Measurements from ENCODE around the gene KIF13A. TPM values are rescaled to one million over a fixed set of nuclear protein-coding genes. Genes with fewer than 3 reads are reported as not detected.
A peak's percentile ranks its signal among the peaks of the same experiment; 100 is the strongest.

Gene KIF13A
- total RNA-seq, 1 donor from 2014 or later: 38.4 TPM

GRCh38 chr6:17938901-17939300 lies 48.5 kb downstream of the KIF13A start:
- Histone ChIP-seq H3K27me3 (ENCODE audit: insufficient read depth, low read length) (no peaks in the 10 kb centered on the region), H3K27ac (ENCODE audit: low read depth, low read length) (no peak overlapping the region), H3K4me3 (ENCODE audit: insufficient read depth, low read depth, low read length) (no peak overlapping the region), H2AFZ (ENCODE audit: low read depth, low read length) (no peak overlapping the region), H3K36me3 (ENCODE audit: insufficient read depth, low read length) (no peaks in the 10 kb centered on the region), H3K9ac (ENCODE audit: low read length) (no peak overlapping the region), H4K20me1 (ENCODE audit: insufficient read depth, low read length) (peaks cover 9% of the 10 kb centered on the region), H3K4me2 (ENCODE audit: low read length) (no peak overlapping the region), H3K9me3 (ENCODE audit: insufficient read depth, low read depth, low read length) (no peaks in the 10 kb centered on the region), H3K79me2 (ENCODE audit: insufficient read depth, low read length) (peaks cover 67% of the 10 kb centered on the region), H3K4me1 (ENCODE audit: insufficient read depth, low read length) (no peaks in the 10 kb centered on the region)
- no peaks in the 10 kb centered on the region for H3K36me3 Mint-ChIP-seq (ENCODE audit: low read depth, unreplicated experiment)
- peak; percentile 18 for DNase-seq (ENCODE audit: low read depth)
- H3K27me3 Mint-ChIP-seq (ENCODE audit: low read depth, unreplicated experiment): no peaks in the 10 kb centered on the region
- H3K4me3 Mint-ChIP-seq (ENCODE audit: unreplicated experiment): no peak overlapping the region
- no peak overlapping the region for H3K27ac Mint-ChIP-seq (ENCODE audit: unreplicated experiment)
- TF ChIP-seq EZH2 (IDR thresholded peaks at IDR 0.05; ENCODE audit: insufficient read depth, low read length) (no peak), CTCF (IDR thresholded peaks at IDR 0.05; ENCODE audit: insufficient read depth, low read depth, low read length) (no peak)
- H3K9me3 Mint-ChIP-seq (ENCODE audit: unreplicated experiment): peaks cover 1% of the 10 kb centered on the region
- H3K4me1 Mint-ChIP-seq (ENCODE audit: low read depth, unreplicated experiment): peaks cover 11% of the 10 kb centered on the region
- FAIRE-seq: no peak

- Histone ChIP-seq H2AFZ (ENCODE audit: low read depth, low read length) (no peak overlapping the region), H3K9me3 (ENCODE audit: insufficient read depth, low read depth, low read length) (no peaks in the 10 kb centered on the region), H3K27me3 (ENCODE audit: insufficient read depth, low read length) (no peaks in the 10 kb centered on the region), H3K4me2 (ENCODE audit: low read length) (no peak overlapping the region), H3K36me3 (ENCODE audit: insufficient read depth, low read length) (no peaks in the 10 kb centered on the region), H4K20me1 (ENCODE audit: insufficient read depth, low read length) (peaks cover 3% of the 10 kb centered on the region), H3K9ac (ENCODE audit: low read length) (no peak overlapping the region), H3K27ac (ENCODE audit: low read depth, low read length) (no peak overlapping the region), H3K4me3 (ENCODE audit: insufficient read depth, low read depth, low read length) (no peak overlapping the region), H3K4me1 (ENCODE audit: insufficient read depth, low read length) (peaks cover 22% of the 10 kb centered on the region), H3K79me2 (ENCODE audit: insufficient read depth, low read length) (peaks cover 73% of the 10 kb centered on the region)
- no peak overlapping the region for H3K27ac Mint-ChIP-seq (ENCODE audit: unreplicated experiment)
- peak overlapping the region; percentile 8 for H3K4me3 Mint-ChIP-seq (ENCODE audit: unreplicated experiment)
- peaks cover 1% of the 10 kb centered on the region for H3K9me3 Mint-ChIP-seq (ENCODE audit: unreplicated experiment)
- no peaks in the 10 kb centered on the region for H3K27me3 Mint-ChIP-seq (ENCODE audit: low read depth, unreplicated experiment)
- peaks cover 22% of the 10 kb centered on the region for H3K4me1 Mint-ChIP-seq (ENCODE audit: low read depth, unreplicated experiment)
- no peak for FAIRE-seq
- no peaks in the 10 kb centered on the region for H3K36me3 Mint-ChIP-seq (ENCODE audit: low read depth, unreplicated experiment)
- TF ChIP-seq EZH2 (IDR thresholded peaks at IDR 0.05; ENCODE audit: insufficient read depth, low read length) (no peak), CTCF (IDR thresholded peaks at IDR 0.05; ENCODE audit: insufficient read depth, low read depth, low read length) (no peak)
- no peak for DNase-seq (ENCODE audit: low read depth)
Measured at GRCh38 chr6:17935188-17936149, 52.0 kb downstream of the KIF13A start.

- H3K9me3 ChIP-seq (ENCODE audit: insufficient read depth, low read depth, low read length): no peaks in the 10 kb centered on the region
- peaks cover 73% of the 10 kb centered on the region for H3K79me2 ChIP-seq (ENCODE audit: insufficient read depth, low read length)
- no peak overlapping the region for H3K27ac ChIP-seq (ENCODE audit: low read depth, low read length)
- no peak overlapping the region for H3K4me2 ChIP-seq (ENCODE audit: low read length)
- Mint-ChIP-seq H3K27ac (ENCODE audit: unreplicated experiment) (no peak overlapping the region), H3K27me3 (ENCODE audit: low read depth, unreplicated experiment) (no peaks in the 10 kb centered on the region), H3K36me3 (ENCODE audit: low read depth, unreplicated experiment) (no peaks in the 10 kb centered on the region), H3K9me3 (ENCODE audit: unreplicated experiment) (no peaks in the 10 kb centered on the region), H3K4me3 (ENCODE audit: unreplicated experiment) (no peak overlapping the region), H3K4me1 (ENCODE audit: low read depth, unreplicated experiment) (peaks cover 25% of the 10 kb centered on the region)
- H3K4me1 ChIP-seq (ENCODE audit: insufficient read depth, low read length): peaks cover 40% of the 10 kb centered on the region
- no peak for FAIRE-seq
- no peak overlapping the region for H3K4me3 ChIP-seq (ENCODE audit: insufficient read depth, low read depth, low read length)
- H2AFZ ChIP-seq (ENCODE audit: low read depth, low read length): no peak overlapping the region
- DNase-seq (ENCODE audit: low read depth): no peak
- H4K20me1 ChIP-seq (ENCODE audit: insufficient read depth, low read length): peaks cover 3% of the 10 kb centered on the region
- no peak for TF ChIP-seq EZH2 (IDR thresholded peaks at IDR 0.05; ENCODE audit: insufficient read depth, low read length)
- TF ChIP-seq CTCF (IDR thresholded peaks at IDR 0.05; ENCODE audit: insufficient read depth, low read depth, low read length): no peak
- no peak overlapping the region for H3K9ac ChIP-seq (ENCODE audit: low read length)
- no peaks in the 10 kb centered on the region for H3K27me3 ChIP-seq (ENCODE audit: insufficient read depth, low read length)
- no peaks in the 10 kb centered on the region for H3K36me3 ChIP-seq (ENCODE audit: insufficient read depth, low read length)
Measured at GRCh38 chr6:17933716-17934115, 53.7 kb downstream of the KIF13A start.
